Uterus (tissue), 2 donors: Measurements from ENCODE around the gene PRXL2A.

ENCODE experiments used
- POLR2A ChIP-seq, 2 donors: fragments of 450-650 bp; IDR thresholded peaks; one replicate each; pipeline ENCODE4 v1.6.1; 2016; ENCODE audit warnings: antibody characterized with exemption in 2 of 2, mild to moderate bottlenecking in 1 of 2, moderate library complexity in 1 of 2
- TF ChIP-seq, protein P1 (sequence below), 4 experiments: fragments of 200-600 bp in 2 of 4; fragments of 450-650 bp in 2 of 4; sonication (generic) in 2 of 4; IDR thresholded peaks; one replicate each; pipeline ENCODE4 v1.5.1; 2016 to 2019; ENCODE audit warnings: antibody characterized with exemption in 4 of 4, mild to moderate bottlenecking in 2 of 4, moderate library complexity in 1 of 4

- TF ChIP-seq, protein P1, sequence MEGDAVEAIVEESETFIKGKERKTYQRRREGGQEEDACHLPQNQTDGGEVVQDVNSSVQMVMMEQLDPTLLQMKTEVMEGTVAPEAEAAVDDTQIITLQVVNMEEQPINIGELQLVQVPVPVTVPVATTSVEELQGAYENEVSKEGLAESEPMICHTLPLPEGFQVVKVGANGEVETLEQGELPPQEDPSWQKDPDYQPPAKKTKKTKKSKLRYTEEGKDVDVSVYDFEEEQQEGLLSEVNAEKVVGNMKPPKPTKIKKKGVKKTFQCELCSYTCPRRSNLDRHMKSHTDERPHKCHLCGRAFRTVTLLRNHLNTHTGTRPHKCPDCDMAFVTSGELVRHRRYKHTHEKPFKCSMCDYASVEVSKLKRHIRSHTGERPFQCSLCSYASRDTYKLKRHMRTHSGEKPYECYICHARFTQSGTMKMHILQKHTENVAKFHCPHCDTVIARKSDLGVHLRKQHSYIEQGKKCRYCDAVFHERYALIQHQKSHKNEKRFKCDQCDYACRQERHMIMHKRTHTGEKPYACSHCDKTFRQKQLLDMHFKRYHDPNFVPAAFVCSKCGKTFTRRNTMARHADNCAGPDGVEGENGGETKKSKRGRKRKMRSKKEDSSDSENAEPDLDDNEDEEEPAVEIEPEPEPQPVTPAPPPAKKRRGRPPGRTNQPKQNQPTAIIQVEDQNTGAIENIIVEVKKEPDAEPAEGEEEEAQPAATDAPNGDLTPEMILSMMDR (IDR thresholded peaks at IDR 0.05), result no peak
- no peak for TF ChIP-seq POLR2A (IDR thresholded peaks at IDR 0.05)
Measured at GRCh38 chr10:80452069-80452468, 43.7 kb downstream of the PRXL2A start.
